DLD1 (cell line): ENCODE measurements around the gene TAPBPL.
"Not testable (repeated sequence)": the region's sequence is repeated elsewhere in the genome, so short reads cannot be mapped to it uniquely, and the experiment has no call there.

Source experiments
- in situ Hi-C: cut with HindIII; loops from 2 replicates; pipeline ENCODE4 v1.10.0; 2017; ENCODE audit warnings: low sequenced_read_pairs

Gene TAPBPL

DNA sequence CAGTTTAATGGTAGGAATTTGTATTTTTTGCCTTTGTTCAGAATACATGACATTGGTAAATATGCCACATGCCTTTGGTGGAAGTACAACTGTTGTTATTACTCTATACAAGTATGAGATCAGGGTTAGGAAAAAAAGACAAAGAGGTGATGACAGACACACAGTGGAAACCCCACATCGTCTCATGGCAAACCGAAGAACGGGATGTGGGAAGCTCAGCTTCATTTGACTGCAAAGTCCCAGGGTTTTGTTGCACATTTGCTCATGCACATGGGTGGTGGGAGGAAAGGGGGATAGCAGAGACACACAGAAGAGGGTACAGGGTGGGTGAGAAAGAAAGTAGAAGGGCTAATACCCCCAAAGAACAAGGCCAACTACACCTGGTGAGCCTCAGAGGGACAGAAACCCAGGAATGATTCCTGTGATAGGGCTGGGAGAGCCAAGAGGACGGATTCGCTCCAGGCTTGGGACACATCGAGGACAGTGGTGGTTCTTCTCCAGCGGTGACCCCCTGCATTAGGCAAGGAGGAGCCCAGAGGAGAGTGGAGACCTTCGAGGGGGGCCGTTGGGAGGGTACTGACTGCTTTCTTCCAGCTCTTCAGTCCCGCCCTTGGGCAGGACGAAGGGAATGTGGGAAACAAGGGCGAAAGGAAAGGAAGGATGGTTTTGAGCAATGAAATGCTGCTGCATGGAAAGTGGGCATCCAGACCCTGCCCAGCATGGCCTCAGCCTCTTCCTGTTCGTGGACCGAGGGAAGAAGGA, 10.6 kb downstream of the TAPBPL start:
- in situ Hi-C loops = no loop called here

DNA sequence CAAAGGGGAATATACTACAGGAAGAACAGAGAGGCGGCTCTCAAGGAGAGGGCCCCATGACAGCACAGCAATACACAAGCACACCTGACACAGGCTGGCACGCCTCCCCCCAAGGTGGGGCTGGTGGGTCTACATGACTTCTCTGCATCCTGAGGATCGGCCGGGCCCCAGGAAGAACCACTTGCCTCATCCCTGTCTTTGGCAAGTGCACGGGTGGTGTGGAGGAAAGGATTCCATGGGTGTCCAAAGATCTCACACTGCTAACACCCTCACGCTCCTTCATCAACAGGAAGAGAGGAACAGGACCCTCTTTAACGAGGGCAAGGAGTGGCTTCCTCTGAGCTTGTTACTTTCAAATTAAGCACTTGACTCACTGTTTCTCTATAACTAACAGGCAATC, 11.4 kb downstream of the TAPBPL start:
- in situ Hi-C loops = no loop called here

DNA sequence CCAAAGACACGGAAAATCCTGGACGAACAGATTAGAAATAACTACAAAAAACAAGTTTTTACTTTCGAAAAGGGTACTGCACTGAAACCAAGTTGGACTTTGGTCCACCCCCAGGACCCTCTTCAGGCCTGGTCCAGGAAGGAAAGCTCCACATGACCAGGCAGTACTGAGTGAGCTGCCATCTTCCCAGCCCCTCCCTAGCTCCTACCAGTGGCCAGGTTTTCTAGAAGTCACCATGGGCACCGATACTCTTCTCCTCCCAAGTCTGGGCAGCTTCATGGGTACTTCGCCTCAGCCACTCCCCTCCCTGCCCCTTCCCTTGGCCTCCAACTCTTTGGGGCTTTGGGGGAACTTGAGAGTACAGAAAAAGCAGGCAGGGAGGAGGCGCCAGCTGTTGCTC, 12.0 kb downstream of the TAPBPL start:
- in situ Hi-C loops = no loop called here

DNA sequence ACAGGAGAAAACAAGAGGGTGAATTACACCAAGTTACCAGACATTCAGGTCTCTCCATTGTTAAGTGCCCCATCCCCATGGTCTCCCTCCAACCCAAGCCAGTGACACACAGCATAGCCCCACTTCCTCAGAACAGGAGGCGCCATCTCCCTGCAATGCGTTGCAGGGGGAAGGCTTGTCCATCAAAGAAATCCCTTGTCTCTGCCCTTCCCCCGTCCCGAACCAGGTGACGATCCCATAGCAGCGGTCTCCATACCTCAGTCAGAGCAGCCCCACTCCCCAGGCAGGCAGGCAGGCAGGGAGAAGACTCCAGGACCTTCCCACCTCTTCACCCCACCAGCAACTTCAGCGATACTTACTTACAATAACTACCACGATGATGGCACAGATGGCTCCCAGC, 12.7 kb downstream of the TAPBPL start:
- in situ Hi-C loops = no loop called here

DNA sequence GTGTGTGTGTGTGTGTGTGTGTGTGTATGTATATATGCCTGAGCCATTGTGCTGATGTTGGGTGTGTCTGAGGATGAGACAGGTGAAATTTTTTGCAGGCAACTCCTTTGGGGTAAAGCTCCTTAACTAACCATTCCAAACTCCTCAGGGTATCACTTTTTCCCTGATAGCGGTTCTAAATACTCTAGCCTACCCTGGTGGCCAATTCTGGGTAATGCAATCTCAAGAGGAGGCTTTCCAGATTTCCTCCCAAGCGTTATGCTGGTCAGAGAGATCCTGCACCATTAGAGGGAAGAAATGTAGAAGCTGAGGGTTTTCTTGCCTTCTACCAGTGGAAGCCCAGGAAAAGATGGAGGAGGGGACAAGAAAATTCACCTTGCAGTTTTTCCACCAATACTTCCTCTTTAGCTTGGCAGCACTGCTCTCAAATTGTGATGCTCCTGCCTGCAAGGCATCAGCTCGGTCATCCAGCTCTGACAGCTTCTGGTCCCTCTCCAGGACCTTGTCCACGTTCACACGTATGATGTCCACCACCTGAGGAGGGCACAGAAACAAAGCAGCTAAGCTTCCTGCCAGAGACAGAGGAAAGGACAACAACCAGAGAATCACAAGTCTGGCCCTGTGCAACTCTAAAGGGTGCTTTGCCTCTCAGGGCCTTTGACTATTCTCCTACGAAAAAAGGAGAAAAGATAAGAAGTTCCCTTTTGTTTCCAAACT, 13.8 kb downstream of the TAPBPL start:
- in situ Hi-C loops = no loop called here

DNA sequence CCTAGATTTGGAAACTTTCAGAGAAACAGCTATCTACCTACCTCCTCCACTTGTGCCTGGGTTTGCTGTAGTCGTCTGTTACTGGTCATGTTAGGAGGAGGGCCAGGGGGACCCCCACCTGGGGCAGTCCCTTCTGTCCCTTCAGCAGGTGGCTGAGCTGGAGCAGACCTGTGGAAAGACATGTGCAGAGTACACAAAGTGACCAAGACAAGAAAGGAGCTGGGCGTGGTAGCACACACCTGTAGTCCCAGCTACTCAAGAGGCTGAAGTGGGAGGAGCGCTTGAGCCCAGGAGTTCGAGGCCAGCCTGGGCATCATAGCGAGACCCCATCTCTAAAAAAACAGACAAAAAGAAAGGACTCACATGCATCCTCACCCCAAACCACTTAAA, 14.3 kb downstream of the TAPBPL start:
- in situ Hi-C loops = no loop called here

DNA sequence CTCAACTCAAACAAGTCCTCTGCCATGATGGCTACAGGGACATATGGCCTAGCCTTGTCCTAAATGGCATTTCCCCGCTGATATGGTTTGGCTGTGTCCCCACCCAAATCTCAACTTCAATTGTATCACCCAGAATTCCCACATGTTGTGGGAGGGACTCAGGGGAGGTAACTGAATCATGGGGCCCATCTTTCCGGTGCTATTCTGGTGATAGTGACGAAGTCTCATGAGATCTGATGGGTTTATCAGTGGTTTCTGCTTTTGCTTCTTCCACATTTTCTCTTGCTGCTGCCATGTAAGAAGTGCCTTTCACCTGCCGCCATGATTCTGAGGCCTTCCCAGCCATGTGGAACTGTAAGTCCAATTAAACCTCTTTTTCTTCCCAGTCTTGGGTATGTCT, 14.9 kb downstream of the TAPBPL start:
- in situ Hi-C loops = not testable (repeated sequence)

DNA sequence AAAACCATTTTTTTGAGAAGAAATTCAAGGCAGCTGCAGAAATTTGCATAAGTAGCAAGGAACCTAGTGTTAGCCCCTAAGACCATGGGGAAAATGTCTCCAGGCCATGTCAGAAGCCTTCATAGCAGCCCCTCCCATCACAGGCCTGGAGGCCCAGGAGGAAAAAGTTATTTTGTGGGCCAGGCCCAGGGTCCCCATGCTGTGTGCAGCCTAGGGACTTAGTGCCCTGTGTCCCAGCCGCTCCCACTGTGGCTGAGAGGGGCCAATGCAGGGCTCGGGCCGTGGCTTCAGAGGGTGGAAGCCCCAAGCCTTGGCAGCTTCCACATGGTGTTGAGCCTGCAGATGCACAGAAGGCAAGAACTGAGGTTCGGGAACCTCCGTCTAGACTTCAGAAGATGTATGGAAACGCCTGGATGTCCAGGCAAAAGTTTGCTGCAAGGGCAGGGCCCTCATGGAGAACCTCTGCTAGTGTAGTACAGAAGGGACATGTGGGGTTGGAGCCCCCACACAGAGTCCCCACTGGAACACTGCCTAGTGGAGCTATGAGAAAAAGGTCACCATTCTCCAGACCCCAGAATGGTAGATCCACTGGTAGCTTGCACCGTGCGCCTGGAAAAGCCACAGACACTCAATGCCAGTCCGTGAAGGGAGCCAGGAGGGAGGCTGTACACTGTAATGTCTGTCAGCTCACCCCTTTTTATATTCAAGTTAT, 15.9 kb downstream of the TAPBPL start:
- in situ Hi-C loops = not testable (repeated sequence)

DNA sequence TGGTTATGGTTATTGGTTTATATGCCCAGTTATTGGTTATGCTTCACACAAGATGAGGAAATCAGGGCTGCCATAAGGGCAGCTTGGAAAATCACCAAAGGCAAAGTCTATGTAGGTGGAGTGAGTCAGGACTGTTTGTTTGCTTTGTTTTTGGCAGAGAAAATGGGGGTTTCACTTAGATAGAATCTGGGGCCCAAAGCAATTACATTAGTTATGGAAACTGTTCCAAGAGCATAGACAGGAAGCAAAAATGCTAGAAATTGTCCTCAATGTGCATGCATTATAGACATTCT, 16.4 kb downstream of the TAPBPL start:
- in situ Hi-C loops = no loop called here

DNA sequence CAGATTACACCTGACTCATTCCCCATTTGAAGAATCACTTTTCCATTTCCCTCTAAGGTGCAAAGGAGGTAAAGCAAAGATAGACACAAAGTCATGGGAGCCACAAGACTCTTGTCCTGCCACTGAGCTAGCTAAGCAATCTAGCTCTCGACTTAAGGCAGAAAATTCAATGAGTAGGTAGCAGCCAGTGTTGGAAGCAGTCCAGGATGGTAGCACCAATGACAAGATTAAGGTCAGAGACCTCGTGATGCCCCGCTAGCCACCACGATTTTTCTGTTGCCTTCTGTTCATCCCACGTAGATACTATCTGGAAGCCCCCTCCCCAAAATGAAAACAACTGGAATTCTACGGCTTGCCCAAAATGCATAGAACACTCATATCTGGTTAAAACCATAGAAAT, 17.2 kb downstream of the TAPBPL start:
- in situ Hi-C loops = no loop called here

DNA sequence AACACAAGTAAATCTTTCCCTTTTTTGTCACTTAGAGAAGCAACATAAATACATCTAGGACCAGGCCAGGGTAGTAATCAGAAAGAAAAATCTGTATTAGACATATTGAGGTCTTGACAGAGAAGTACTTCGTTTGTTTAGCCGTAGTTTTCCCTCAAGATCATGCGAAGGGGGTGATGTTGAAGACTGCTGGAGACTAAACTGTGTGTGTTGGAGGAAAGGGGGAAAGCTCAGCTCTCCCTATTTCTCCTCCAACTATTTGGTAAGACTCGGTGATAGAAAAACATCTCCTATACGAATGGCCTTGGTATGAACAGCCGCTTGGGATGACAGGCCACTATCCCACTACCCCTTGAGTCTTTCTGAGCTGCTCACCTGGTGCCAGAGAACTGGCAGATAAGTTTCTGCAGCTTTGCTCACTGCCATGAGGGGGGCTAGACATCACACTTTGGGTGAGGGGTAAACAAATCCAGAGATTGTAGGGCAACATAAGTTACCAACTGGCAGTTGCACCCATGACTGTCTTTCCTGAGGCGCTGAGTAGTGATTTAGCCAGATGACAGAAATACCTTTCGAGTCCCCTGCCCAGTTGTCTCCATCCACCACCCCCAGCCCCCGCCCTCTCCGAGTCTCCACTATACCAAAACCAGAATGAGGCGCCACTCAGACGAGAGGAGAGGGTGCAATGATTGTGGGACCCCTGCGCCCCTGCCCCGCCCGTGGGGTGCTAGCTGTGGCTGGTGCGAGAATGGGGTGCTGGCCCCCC, 17.9 kb downstream of the TAPBPL start:
- in situ Hi-C loops = no loop called here

DNA sequence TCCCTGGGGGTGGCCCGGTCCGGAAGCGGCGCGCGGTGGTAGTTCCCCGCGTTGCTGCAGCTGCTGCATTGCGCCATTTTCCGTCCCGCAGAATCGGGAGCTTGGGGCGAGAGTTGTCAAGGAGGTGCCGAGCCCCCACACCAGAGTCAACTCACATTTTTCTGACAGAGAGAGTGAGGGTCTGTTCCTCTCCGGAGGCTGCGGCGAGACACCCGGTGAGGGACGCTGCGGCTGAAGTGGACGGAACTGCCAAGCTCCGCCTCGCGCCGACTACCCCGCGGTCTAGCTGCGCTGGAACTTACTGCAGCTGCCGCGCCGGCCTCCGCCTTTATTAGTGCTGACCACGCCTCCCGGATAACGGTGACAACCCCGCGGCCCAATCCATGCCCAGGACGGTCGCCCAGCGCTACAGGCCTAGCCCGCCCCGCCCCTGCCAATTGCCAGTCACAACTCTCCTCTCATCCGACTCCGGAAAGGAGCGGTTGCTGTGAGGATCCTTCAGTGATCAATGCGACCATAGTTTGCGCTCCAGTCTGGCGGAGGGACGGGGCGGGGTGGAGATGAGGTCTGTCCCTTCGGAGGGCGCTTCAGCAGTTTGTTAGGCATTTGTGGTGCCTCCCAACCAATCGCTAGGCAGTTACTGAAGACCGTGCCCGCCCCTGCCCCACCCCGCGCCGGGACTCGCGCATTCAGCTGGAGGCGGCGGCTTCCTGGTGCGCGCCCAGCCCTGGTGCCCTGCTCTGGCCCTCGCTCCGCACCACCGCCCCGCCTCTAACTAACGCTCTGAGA, 18.7 kb downstream of the TAPBPL start, which contains the start of gene VAMP1:
VAMP1 (minus strand) TSS at position 303 of the 789 bp plus-strand sequence; CDS start at position 157, 146 bp downstream.
- in situ Hi-C loops = no loop called here

DNA sequence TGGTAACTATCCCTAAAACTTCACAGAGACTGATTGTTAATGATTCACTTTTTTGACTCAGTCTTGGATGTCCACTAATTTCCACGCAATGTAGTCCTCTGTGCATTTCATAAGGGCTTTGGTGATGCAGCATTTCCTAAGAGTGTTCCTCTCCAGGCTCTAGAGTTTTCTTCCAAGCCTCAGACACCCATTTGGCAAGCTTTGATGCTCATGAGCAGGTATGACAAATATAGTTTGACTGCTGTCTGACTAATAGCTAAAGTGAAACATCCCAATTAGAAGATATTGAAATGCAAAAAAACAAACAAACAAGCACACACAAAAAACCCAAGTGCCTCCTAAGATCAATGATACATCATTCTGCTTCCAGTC, 20.1 kb downstream of the TAPBPL start:
- in situ Hi-C loops = no loop called here

DNA sequence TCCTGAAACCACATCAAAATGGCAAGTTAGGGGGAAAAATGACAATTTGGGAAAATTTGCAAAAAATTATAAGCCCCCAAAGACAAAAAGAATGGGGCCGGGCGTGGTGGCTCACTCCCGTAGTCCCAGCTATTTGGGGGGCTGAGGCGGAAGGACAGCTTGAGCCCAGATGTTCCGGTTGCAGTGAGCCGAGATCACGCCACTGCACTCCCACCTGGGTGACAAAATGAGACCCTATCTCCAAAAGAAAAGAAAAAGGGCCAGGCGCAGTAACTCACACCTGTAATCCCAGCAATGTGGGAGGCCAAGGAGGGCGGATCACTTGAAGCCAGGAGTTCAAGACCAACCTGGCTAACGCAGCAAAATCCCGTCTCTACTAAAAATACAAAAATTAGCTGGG, 20.6 kb downstream of the TAPBPL start:
- in situ Hi-C loops = no loop called here

DNA sequence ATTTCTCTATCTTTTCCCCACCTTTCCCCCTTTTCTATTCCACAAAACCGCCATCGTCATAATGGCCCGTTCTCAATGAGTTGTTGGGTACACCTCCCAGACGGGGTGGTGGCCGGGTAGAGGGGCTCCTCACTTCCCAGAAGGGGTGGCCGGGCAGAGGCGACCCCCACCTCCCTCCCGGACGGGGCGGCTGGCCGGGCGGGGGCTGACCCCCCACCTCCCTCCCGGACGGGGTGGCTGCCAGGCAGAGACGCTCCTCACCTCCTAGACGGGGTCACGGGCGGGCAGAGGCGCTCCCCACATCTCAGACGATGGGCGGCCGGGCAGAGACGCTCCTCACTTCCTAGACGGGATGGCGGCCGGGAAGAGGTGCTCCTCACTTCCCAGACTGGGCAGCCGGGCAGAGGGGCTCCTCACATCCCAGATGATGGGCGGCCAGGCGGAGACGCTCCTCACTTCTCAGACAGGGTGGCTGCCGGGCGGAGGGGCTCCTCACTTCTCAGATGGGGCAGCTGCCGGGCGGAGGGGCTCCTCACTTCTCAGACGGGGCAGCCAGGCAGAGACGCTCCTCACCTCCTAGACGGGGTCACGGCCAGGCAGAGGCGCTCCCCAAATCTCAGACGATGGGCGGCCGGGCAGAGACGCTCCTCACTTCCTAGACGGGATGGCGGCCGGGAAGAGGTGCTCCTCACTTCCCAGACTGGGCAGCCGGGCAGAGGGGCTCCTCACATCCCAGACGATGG, 23.6 kb downstream of the TAPBPL start:
- in situ Hi-C loops = not testable (repeated sequence)

DNA sequence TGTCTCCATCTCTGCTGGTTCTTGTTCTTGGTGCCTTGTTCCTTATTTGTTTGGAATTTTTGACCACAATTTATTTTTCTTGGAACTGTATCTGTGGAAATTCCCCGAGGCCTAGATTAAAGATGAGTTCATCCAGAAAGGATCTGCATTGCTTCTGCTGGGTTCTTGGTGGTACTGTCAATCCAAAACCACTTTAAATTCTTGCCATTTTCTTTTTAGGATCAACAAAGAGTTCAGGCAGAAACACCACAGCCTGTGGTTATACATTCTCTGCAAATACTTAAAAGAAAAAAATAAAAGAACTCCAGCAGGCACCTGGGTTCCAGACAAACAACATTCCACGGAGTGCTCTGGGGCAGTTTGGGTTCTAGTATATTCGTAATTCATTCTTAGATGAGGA, 24.6 kb downstream of the TAPBPL start:
- in situ Hi-C loops = no loop called here

DNA sequence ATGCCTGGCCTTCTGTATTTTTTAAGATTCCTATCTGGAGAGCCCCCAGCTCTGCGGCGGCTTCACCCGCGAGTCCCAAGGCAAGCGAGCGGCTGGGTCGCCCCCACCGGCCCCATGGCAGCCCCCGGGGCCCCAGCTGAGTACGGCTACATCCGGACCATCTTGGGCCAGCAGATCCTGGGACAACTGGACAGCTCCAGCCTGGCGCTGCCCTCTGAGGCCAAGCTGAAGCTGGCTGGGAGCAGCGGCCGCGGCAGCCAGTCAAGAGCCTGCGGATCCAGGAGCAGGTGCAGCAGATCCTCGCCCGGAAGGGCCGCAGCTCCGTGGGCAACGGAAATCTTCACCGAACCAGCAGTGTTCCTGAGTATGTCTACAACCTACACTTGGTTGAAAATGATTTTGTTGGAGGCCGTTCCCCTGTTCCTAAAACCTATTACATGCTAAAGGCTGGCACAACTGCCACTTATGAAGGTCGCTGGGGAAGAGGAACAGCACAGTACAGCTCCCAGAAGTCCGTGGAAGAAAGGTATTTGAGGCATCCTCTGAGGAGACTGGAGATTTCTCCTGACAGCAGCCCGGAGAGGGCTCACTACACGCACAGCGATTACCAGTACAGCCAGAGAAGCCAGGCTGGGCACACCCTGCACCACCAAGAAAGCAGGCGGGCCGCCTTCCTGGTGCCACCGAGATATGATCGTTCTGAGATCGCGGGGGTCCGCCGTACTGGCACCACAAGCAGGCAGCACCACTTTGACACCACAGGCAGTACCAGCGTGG, 25.9 kb downstream of the TAPBPL start:
- in situ Hi-C loops = not testable (repeated sequence)

DNA sequence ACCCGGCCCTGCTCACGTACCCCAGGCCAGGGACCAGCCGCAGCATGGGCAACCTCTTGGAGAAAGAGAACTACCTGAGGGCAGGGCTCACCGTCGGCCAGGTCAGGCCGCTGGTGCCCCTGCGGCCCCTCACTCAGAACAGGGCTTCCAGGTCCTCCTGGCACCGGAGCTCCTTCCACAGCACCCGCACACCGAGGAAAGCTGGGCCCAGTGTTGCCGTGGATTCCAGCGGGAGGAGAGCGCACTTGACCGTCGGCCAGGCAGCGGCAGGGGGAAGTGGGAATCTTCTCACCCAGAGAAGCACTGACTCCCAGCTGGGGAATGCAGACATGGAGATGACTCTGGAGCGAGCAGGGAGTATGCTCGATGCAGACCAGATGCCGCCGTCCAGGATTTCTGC, 26.6 kb downstream of the TAPBPL start:
- in situ Hi-C loops = no loop called here

DNA sequence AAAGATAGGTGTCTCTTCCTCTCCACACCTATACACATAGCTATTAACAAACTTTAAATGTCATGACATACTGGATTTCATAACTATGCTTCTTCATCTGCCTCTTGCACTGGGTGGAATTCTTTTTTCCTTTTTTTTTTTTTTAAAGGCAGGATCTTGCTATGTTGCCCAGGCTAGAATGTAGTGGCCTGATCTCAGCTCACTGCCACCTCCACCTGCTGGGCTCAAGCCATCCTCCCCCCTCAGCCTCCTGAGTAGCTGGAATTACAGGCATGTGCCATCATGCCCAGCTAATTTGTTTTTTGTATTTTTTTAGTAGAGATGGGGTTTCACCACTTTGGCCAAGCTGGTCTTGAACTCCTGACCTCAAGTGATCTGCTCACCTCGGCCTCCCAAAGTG, 36.4 kb downstream of the TAPBPL start:
- in situ Hi-C loops = no loop called here
